ENCODE results near the gene RFPL3.
"Not testable (repeated sequence)": the region's sequence is repeated elsewhere in the genome, so short reads cannot be mapped to it uniquely, and the experiment has no call there.

The RFPL3 gene

GRCh38 chr22:32357567-32357966 is at the start of gene RFPL3:
TSS of gene RFPL3 (plus strand) at chr22:32357867. CDS start at chr22:32358072, 205 bp downstream.
- DNase-seq = not testable (repeated sequence)

- no peak for DNase-seq
These were observed 49.5 kb upstream of the RFPL3 start for GRCh38 chr22:32308191-32308590.

- no peak for DNase-seq
These were observed 48.7 kb upstream of the RFPL3 start for GRCh38 chr22:32308934-32309333.

GRCh38 chr22:32309585-32310251 is 47.9 kb upstream of the RFPL3 start:
- no peak for DNase-seq

- no peak for DNase-seq
These were observed 46.9 kb upstream of the RFPL3 start for GRCh38 chr22:32310777-32311176.

- DNase-seq = no peak
These were observed 46.1 kb upstream of the RFPL3 start for GRCh38 chr22:32311551-32312071.

- DNase-seq = no peak
These were observed 44.9 kb upstream of the RFPL3 start for GRCh38 chr22:32312748-32313147.

GRCh38 chr22:32313532-32313931 is 44.1 kb upstream of the RFPL3 start:
- no peak for DNase-seq

- DNase-seq = no peak
These were observed 40.1 kb upstream of the RFPL3 start for GRCh38 chr22:32317524-32317923.

- no peak for DNase-seq
These were observed 39.3 kb upstream of the RFPL3 start for GRCh38 chr22:32318361-32318760.

GRCh38 chr22:32319861-32320406 is 37.7 kb upstream of the RFPL3 start:
- DNase-seq = no peak

GRCh38 chr22:32322986-32323385 is 34.7 kb upstream of the RFPL3 start:
- no peak for DNase-seq

- DNase-seq = no peak
These were observed 34.0 kb upstream of the RFPL3 start for GRCh38 chr22:32323513-32324164.

- no peak for DNase-seq
These were observed 32.9 kb upstream of the RFPL3 start for GRCh38 chr22:32324505-32325415.

GRCh38 chr22:32325416-32325801 is 32.3 kb upstream of the RFPL3 start:
- DNase-seq = no peak

- no peak for DNase-seq
These were observed 31.8 kb upstream of the RFPL3 start for GRCh38 chr22:32325811-32326237.

GRCh38 chr22:32326647-32327046 is 31.0 kb upstream of the RFPL3 start:
- DNase-seq = no peak

GRCh38 chr22:32327066-32327465 is 30.6 kb upstream of the RFPL3 start:
- no peak for DNase-seq

GRCh38 chr22:32327596-32328171 is 30.0 kb upstream of the RFPL3 start:
- no peak for DNase-seq

GRCh38 chr22:32328306-32329201 is 29.1 kb upstream of the RFPL3 start:
- no peak for DNase-seq

- DNase-seq = no peak
These were observed 28.4 kb upstream of the RFPL3 start for GRCh38 chr22:32329202-32329645.
